Measurements from ENCODE around the gene FRMD4A. TPM values are rescaled to one million over a fixed set of nuclear protein-coding genes. Genes with fewer than 3 reads are reported as not detected.
A peak's percentile ranks its signal among the peaks of the same experiment; 100 is the strongest.

FRMD4A gene
- total and polyA plus RNA-seq, 8 donors: 6.9 to 25.3 (median 11.3) TPM

- H3K4me3 ChIP-seq: no peak overlapping the region
- TF ChIP-seq CTCF (IDR thresholded peaks at IDR 0.05): no peak
- no peak for TF ChIP-seq POLR2A (IDR thresholded peaks at IDR 0.05)
- TF ChIP-seq EP300 (IDR thresholded peaks at IDR 0.05): no peak
- no peak for TF ChIP-seq POLR2AphosphoS5 (IDR thresholded peaks at IDR 0.05)
- peaks cover 0 to 49% (median 14%) of the 10 kb centered on the region in 3 donors for H3K27me3 ChIP-seq
- DNase-seq: no peak
- no peaks in the 10 kb centered on the region for H3K9me3 ChIP-seq
- H3K4me1 ChIP-seq: peaks cover 0 to 13% (median 6%) of the 10 kb centered on the region in 4 donors
- intact Hi-C loops (cut with DNase I; ENCODE audit: low total_unique reads): no loop called here
- no peak overlapping the region for H3K27ac ChIP-seq
- WGBS, 5 donors: 51 to 84% (median 56%) methylated on average over 4 of the region's 4 CpGs
- no peaks in the 10 kb centered on the region for H3K36me3 ChIP-seq
Measured at GRCh38 chr10:14327527-14327926, 3.2 kb downstream of the FRMD4A start.

- intact Hi-C loops (cut with DNase I; ENCODE audit: low total_unique reads): no loop called here
- no peak for DNase-seq
- Histone ChIP-seq H3K4me3 (no peak overlapping the region), H3K4me1 (peaks cover 0 to 13% (median 6%) of the 10 kb centered on the region in 4 donors), H3K27me3 (peaks cover 0 to 41% (median 14%) of the 10 kb centered on the region in 3 donors), H3K36me3 (no peaks in the 10 kb centered on the region), H3K27ac (no peak overlapping the region), H3K9me3 (no peaks in the 10 kb centered on the region)
- 78 to 86% (median 83%) methylated on average over 8 of the region's 8 CpGs for WGBS, 5 donors
- TF ChIP-seq POLR2A (IDR thresholded peaks at IDR 0.05) (no peak), POLR2AphosphoS5 (IDR thresholded peaks at IDR 0.05) (no peak), EP300 (IDR thresholded peaks at IDR 0.05) (no peak), CTCF (IDR thresholded peaks at IDR 0.05) (no peak)
Measured at GRCh38 chr10:14326581-14326980, 4.1 kb downstream of the FRMD4A start.

GRCh38 chr10:14325325-14325955, 5.3 kb downstream of the FRMD4A start:
- no peak overlapping the region for H3K27ac ChIP-seq
- peaks cover 0 to 8% (median 3%) of the 10 kb centered on the region in 4 donors for H3K4me1 ChIP-seq
- H3K27me3 ChIP-seq: peaks cover 0 to 33% (median 6%) of the 10 kb centered on the region in 3 donors
- intact Hi-C loops (cut with DNase I; ENCODE audit: low total_unique reads): no loop called here
- 18 to 46% (median 38%) methylated on average over 4 of the region's 4 CpGs for WGBS, 5 donors
- DNase-seq: peak; percentile 44 to 67
- H3K9me3 ChIP-seq: no peaks in the 10 kb centered on the region
- H3K4me3 ChIP-seq: no peak overlapping the region
- TF ChIP-seq EP300 (IDR thresholded peaks at IDR 0.05) (no peak), POLR2A (IDR thresholded peaks at IDR 0.05) (no peak), POLR2AphosphoS5 (IDR thresholded peaks at IDR 0.05) (no peak), CTCF (IDR thresholded peaks at IDR 0.05) (peak in 3 of 7 experiments; percentile 13 to 38 (median 37))
- H3K36me3 ChIP-seq: no peaks in the 10 kb centered on the region

GRCh38 chr10:14322526-14323188, 8.1 kb downstream of the FRMD4A start:
- Histone ChIP-seq H3K27ac (no peak overlapping the region), H3K36me3 (no peaks in the 10 kb centered on the region), H3K27me3 (peaks cover 0 to 11% (median 0%) of the 10 kb centered on the region in 3 donors), H3K4me3 (no peak overlapping the region), H3K4me1 (no peaks in the 10 kb centered on the region), H3K9me3 (no peaks in the 10 kb centered on the region)
- 61 to 76% (median 65%) methylated on average over 5 of the region's 5 CpGs for WGBS, 5 donors
- intact Hi-C loops (cut with DNase I; ENCODE audit: low total_unique reads): no loop called here
- DNase-seq: peak in 1 of 2 donors; percentile 29
- TF ChIP-seq POLR2AphosphoS5 (IDR thresholded peaks at IDR 0.05) (no peak), POLR2A (IDR thresholded peaks at IDR 0.05) (no peak), EP300 (IDR thresholded peaks at IDR 0.05) (no peak), CTCF (IDR thresholded peaks at IDR 0.05) (no peak)

Data from stomach (tissue), 9 donors.